HepG2 (cell line): ENCODE data around the gene C20orf204. TPM values are rescaled to one million over a fixed set of nuclear protein-coding genes. Genes with fewer than 3 reads are reported as not detected.

Experiments
- BCL6 ChIP-seq: IDR thresholded peaks from 2 replicates; pipeline ENCODE4 v1.6.1; 2016; ENCODE audit warnings: missing genetic modification reagents, missing compliant biosample characterization
- HMG20B ChIP-seq: conservative IDR thresholded peaks from 2 replicates; pipeline ENCODE4 v1.6.1; 2016; ENCODE audit warnings: missing genetic modification reagents, missing compliant biosample characterization
- KAT8 ChIP-seq: IDR thresholded peaks from 2 replicates; pipeline ENCODE4 v1.6.1; 2016; ENCODE audit warnings: missing genetic modification reagents, missing compliant biosample characterization
- MXD4 ChIP-seq: IDR thresholded peaks from 2 replicates; pipeline ENCODE4 v1.6.1; 2016; ENCODE audit warnings: mild to moderate bottlenecking, missing biosample characterization, missing genetic modification reagents
- NONO ChIP-seq, 2 experiments: fragments of 450-650 bp in 1 of 2; sonication (generic) in 1 of 2; formaldehyde crosslinking in 1 of 2; IDR thresholded peaks in 1 of 2; conservative IDR thresholded peaks in 1 of 2; 2 replicates each; pipeline versions ENCODE4 v1.6.1 to v1.8.0; 2017 to 2022; ENCODE audit warnings: mild to moderate bottlenecking in 1 of 2, missing genetic modification reagents in 1 of 2, moderate library complexity in 1 of 2
- POLR2AphosphoS5 ChIP-seq: IDR thresholded peaks from 2 replicates; pipeline ENCODE4 v1.6.1; 2012; ENCODE audit warnings: low read depth, low read length
- PRPF4 ChIP-seq: fragments of 200-400 bp; formaldehyde crosslinking; IDR thresholded peaks from 2 replicates; pipeline ENCODE4 v1.6.1; 2016; ENCODE audit warnings: low read length, low read depth; ENCODE audit not compliant: poor library complexity, severe bottlenecking
- SIX4 ChIP-seq: sonication (generic); formaldehyde crosslinking; IDR thresholded peaks from 2 replicates; pipeline ENCODE4 v1.4.0; 2020; ENCODE audit warnings: missing genetic modification reagents
- SMAD1 ChIP-seq: sonication (generic); formaldehyde crosslinking; IDR thresholded peaks from 2 replicates; pipeline ENCODE4 v1.4.0; 2020; ENCODE audit warnings: missing genetic modification reagents, low read depth, mild to moderate bottlenecking, borderline replicate concordance
- ZKSCAN5 ChIP-seq: sonication (generic); formaldehyde crosslinking; IDR thresholded peaks from 2 replicates; pipeline ENCODE4 v1.5.1; 2020; ENCODE audit warnings: mild to moderate bottlenecking, missing genetic modification reagents
- ZNF337 ChIP-seq: sonication (generic); formaldehyde crosslinking; IDR thresholded peaks from 2 replicates; pipeline ENCODE4 v1.5.1; 2020; ENCODE audit warnings: missing genetic modification reagents, low read depth, mild to moderate bottlenecking, borderline replicate concordance
- ZNF703 ChIP-seq: sonication (generic); formaldehyde crosslinking; IDR thresholded peaks from 2 replicates; pipeline ENCODE4 v1.5.1; 2020; ENCODE audit warnings: missing genetic modification reagents, mild to moderate bottlenecking, moderate library complexity, borderline replicate concordance
- polyA plus RNA-seq, 8 experiments: library from polyadenylated mRNA; depleted of rRNA in 3 of 8; stranded (reverse) in 7 of 8; unstranded in 1 of 8; fragments of >200 nt; fragmentation: Illumina TruSeq in 4 of 8; extraction: Trizol in 4 of 8; gene quantifications; 2 replicates each; pipeline versions ENCODE4 v1.2.1 to v1.2.3, GENCODE V29; 2011 to 2016; ENCODE audit warnings: low read depth in 4 of 8, missing spikeins in 1 of 8, mixed read lengths in 1 of 8; ENCODE audit not compliant: insufficient read depth in 1 of 8
- total RNA-seq, 5 experiments: library from RNA; depleted of rRNA; stranded (reverse); fragments of >200 nt; fragmentation: Illumina TruSeq; extraction: Trizol; gene quantifications; 2 replicates each; pipeline ENCODE4 v1.2.3, GENCODE V29; 2016; ENCODE audit warnings: low read depth in 1 of 5
- TF ChIP-seq, protein P1 (sequence below): sonication (generic); formaldehyde crosslinking; IDR thresholded peaks from 2 replicates; pipeline ENCODE4 v1.4.0; 2020; ENCODE audit warnings: missing genetic modification reagents
- TF ChIP-seq, protein P2 (sequence below): sonication (generic); formaldehyde crosslinking; IDR thresholded peaks from 2 replicates; pipeline ENCODE4 v1.4.0; 2020; ENCODE audit warnings: missing genetic modification reagents
- TF ChIP-seq, protein P3 (sequence below): sonication (generic); formaldehyde crosslinking; IDR thresholded peaks from 2 replicates; pipeline ENCODE4 v1.5.0; 2020; ENCODE audit warnings: missing genetic modification reagents
- TF ChIP-seq, protein P4 (sequence below): sonication (generic); formaldehyde crosslinking; IDR thresholded peaks from 2 replicates; pipeline ENCODE4 v1.8.0; 2022; ENCODE audit warnings: low read depth, missing genetic modification reagents
- TF ChIP-seq, protein P5 (sequence below): sonication (generic); formaldehyde crosslinking; IDR thresholded peaks from 2 replicates; pipeline ENCODE4 v1.8.0; 2022; ENCODE audit warnings: missing genetic modification reagents, mild to moderate bottlenecking, inconsistent platforms, borderline replicate concordance

The C20orf204 gene
- total and polyA plus RNA-seq, 2 of the 13 experiments (the other 11 are each of a cell fraction or from before 2014, with no cell fraction given) = 22.1 to 80.0 TPM

DNA sequence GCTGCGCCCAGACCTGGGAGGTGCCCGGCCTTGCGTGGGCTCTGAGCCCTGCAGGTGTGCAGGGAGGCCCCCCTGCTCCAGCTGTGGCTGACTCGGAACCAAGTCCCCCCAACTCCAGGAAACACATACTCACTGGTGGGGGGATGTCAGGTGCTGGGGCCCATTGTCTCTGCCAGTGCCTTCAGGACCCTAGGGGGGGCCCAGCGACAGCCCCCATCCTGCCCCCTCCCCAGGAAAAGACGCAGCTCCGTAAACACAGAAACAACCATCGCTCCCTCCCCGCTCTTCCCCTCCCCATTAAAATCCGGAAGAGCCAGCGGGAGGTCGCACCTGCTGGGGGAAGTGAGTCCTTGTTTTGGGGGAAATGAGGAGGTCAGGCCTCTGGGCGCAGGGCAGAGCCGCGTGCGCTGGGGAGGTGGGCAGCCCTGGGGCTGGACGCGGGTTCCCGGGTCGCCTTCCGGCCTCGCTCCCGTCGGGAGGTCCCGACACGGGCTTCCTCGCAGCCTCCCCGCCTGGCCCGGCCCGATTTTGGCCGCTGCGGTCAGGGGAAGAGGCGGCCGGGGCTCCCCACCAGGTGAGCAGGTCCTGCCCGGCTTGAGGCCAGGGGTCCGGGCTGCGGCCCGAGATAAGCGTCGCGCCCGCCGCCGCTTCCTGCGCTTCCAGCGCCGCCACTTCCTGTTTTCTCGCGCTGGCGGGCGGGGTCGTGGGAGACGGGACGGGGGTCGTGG is 6.2 kb downstream of the C20orf204 start (continued):
- TF ChIP-seq, protein P1, sequence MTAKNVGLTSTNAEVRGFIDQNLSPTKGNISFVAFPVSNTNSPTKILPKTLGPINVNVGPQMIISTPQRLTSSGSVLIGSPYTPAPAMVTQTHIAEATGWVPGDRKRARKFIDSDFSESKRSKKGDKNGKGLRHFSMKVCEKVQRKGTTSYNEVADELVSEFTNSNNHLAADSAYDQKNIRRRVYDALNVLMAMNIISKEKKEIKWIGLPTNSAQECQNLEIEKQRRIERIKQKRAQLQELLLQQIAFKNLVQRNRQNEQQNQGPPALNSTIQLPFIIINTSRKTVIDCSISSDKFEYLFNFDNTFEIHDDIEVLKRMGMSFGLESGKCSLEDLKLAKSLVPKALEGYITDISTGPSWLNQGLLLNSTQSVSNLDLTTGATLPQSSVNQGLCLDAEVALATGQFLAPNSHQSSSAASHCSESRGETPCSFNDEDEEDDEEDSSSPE = peak; percentile 49
- TF ChIP-seq ZKSCAN5 (CRISPR knock-in tag) = no peak
- no peak for TF ChIP-seq PRPF4
- TF ChIP-seq, protein P2, sequence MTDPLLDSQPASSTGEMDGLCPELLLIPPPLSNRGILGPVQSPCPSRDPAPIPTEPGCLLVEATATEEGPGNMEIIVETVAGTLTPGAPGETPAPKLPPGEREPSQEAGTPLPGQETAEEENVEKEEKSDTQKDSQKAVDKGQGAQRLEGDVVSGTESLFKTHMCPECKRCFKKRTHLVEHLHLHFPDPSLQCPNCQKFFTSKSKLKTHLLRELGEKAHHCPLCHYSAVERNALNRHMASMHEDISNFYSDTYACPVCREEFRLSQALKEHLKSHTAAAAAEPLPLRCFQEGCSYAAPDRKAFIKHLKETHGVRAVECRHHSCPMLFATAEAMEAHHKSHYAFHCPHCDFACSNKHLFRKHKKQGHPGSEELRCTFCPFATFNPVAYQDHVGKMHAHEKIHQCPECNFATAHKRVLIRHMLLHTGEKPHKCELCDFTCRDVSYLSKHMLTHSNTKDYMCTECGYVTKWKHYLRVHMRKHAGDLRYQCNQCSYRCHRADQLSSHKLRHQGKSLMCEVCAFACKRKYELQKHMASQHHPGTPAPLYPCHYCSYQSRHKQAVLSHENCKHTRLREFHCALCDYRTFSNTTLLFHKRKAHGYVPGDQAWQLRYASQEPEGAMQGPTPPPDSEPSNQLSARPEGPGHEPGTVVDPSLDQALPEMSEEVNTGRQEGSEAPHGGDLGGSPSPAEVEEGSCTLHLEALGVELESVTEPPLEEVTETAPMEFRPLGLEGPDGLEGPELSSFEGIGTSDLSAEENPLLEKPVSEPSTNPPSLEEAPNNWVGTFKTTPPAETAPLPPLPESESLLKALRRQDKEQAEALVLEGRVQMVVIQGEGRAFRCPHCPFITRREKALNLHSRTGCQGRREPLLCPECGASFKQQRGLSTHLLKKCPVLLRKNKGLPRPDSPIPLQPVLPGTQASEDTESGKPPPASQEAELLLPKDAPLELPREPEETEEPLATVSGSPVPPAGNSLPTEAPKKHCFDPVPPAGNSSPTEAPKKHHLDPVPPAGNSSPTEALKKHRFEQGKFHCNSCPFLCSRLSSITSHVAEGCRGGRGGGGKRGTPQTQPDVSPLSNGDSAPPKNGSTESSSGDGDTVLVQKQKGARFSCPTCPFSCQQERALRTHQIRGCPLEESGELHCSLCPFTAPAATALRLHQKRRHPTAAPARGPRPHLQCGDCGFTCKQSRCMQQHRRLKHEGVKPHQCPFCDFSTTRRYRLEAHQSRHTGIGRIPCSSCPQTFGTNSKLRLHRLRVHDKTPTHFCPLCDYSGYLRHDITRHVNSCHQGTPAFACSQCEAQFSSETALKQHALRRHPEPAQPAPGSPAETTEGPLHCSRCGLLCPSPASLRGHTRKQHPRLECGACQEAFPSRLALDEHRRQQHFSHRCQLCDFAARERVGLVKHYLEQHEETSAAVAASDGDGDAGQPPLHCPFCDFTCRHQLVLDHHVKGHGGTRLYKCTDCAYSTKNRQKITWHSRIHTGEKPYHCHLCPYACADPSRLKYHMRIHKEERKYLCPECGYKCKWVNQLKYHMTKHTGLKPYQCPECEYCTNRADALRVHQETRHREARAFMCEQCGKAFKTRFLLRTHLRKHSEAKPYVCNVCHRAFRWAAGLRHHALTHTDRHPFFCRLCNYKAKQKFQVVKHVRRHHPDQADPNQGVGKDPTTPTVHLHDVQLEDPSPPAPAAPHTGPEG (CRISPR knock-in tag) = no peak; the same call in 1 of the 2 replicates
- TF ChIP-seq ZNF337 (CRISPR knock-in tag) = no peak
- TF ChIP-seq NONO (IDR thresholded peaks at IDR 0.05) = no peak
- 0 out of 2 replicates have a peak, but pooled peaks have one; percentile 56 for TF ChIP-seq NONO (CRISPR knock-in tag; conservative IDR thresholded peaks at IDR 0.05)
- TF ChIP-seq, protein P3, sequence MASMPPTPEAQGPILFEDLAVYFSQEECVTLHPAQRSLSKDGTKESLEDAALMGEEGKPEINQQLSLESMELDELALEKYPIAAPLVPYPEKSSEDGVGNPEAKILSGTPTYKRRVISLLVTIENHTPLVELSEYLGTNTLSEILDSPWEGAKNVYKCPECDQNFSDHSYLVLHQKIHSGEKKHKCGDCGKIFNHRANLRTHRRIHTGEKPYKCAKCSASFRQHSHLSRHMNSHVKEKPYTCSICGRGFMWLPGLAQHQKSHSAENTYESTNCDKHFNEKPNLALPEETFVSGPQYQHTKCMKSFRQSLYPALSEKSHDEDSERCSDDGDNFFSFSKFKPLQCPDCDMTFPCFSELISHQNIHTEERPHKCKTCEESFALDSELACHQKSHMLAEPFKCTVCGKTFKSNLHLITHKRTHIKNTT = 0 out of 2 replicates have a peak, but pooled peaks have one; percentile 2
- TF ChIP-seq, protein P4, sequence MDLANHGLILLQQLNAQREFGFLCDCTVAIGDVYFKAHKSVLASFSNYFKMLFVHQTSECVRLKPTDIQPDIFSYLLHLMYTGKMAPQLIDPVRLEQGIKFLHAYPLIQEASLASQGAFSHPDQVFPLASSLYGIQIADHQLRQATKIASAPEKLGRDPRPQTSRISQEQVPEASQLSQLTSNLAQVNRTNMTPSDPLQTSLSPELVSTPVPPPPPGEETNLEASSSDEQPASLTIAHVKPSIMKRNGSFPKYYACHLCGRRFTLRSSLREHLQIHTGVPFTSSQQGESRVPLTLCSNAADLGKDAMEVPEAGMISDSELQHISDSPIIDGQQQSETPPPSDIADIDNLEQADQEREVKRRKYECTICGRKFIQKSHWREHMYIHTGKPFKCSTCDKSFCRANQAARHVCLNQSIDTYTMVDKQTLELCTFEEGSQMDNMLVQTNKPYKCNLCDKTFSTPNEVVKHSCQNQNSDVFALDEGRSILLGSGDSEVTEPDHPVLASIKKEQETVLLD = no peak
- peak; percentile 87 for TF ChIP-seq ZNF703 (CRISPR knock-in tag)
- TF ChIP-seq SMAD1 (CRISPR knock-in tag) = peak; percentile 97; the same call in 1 of the 2 replicates
- no peak for TF ChIP-seq SIX4
- TF ChIP-seq, protein P5, sequence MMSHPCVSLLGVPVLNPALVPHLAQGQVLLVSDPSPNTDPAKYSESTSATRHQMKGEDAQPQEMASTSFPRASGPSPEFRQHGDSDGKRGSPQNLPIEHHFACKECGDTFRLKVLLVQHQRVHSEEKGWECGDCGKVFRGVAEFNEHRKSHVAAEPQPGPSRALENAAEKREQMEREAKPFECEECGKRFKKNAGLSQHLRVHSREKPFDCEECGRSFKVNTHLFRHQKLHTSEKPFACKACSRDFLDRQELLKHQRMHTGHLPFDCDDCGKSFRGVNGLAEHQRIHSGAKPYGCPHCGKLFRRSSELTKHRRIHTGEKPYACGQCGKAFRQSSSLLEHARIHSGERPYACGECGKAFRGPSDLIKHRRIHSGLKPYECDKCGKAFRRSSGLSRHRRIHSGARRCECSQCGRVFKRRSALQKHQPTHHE (CRISPR knock-in tag) = peak; percentile 36; the same call in 1 of the 2 replicates
- TF ChIP-seq BCL6 = 0 out of 2 replicates have a peak, but pooled peaks have one; percentile 35
- peak; percentile 81 for TF ChIP-seq KAT8 (CRISPR knock-in tag)
- 0 out of 2 replicates have a peak, but pooled peaks have one; percentile 41 for TF ChIP-seq MXD4 (CRISPR knock-in tag)
- peak; percentile 49 for TF ChIP-seq POLR2AphosphoS5
- no peak for TF ChIP-seq HMG20B
